SH-SY5Y (cell line): ENCODE data around the gene SSTR4.

Experiments
- GATA2 ChIP-seq: IDR thresholded peaks from 2 replicates; pipeline ENCODE4 v1.6.1; 2011; ENCODE audit warnings: mild to moderate bottlenecking, low read depth, low read length
- GATA3 ChIP-seq: IDR thresholded peaks from 2 replicates; pipeline ENCODE4 v1.6.1; 2011; ENCODE audit warnings: low read depth, mild to moderate bottlenecking, low read length, moderate library complexity

DNA sequence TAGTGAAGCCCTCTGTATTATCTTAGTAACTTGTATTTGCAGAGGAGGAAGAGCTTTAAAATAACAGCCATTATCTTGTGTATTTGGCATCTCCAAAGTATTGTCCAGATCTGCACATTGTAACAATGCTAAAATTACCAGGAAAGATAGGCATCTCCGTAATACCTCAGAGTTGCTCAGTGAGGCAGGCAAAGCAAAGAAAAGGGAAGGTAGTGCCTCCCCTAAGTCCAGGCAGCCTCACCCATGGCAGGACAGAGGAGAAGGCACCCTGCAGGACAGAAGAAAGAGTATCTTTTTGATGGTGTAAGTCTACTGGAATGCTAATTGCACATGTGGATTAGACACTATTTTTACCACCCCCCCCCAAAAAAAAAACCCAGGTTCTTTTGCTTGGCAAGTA is 13.6 kb upstream of the SSTR4 start:
- TF ChIP-seq GATA3 (no peak), GATA2 (no peak)
